Brain microvascular endothelial cell (primary cell): Measurements from ENCODE around the gene ELMO1.

Experiments
- DNase-seq: peaks from one replicate; pipeline ENCODE4 v3.0.0-alpha.2; 2020
- H3K27ac ChIP-seq: fragments of 250-450 bp; sonication (Bioruptor Pico); 2 replicates; pipeline ENCODE4 v1.5.1; 2020; ENCODE audit warnings: mild to moderate bottlenecking, moderate library complexity
- H3K27me3 ChIP-seq: fragments of 250-450 bp; sonication (Bioruptor Pico); replicated peaks from 2 replicates; pipeline ENCODE4 v1.5.1; 2020; ENCODE audit warnings: mild to moderate bottlenecking
- H3K36me3 ChIP-seq: fragments of 250-450 bp; sonication (Bioruptor Pico); replicated peaks from 2 replicates; pipeline ENCODE4 v1.5.1; 2020; ENCODE audit warnings: mild to moderate bottlenecking
- H3K4me3 ChIP-seq: 2 replicates; pipeline ENCODE4 v1.5.1; 2011; ENCODE audit warnings: low read depth, mild to moderate bottlenecking, control low read depth, low read length, moderate library complexity
- in situ Hi-C: cut with HindIII; loops from 2 replicates; pipeline ENCODE4 v1.10.0; 2017; ENCODE audit warnings: low sequenced_read_pairs, low pct_ligation_motif_present
- TF ChIP-seq, protein P1 (sequence below): IDR thresholded peaks from 2 replicates; pipeline ENCODE4 v1.5.1; 2011; ENCODE audit warnings: low read depth, mild to moderate bottlenecking, moderate library complexity, low read length, control low read depth, inconsistent platforms; ENCODE audit errors: missing control alignments

Gene ELMO1

GRCh38 chr7:36994456-36995112 lies 454.1 kb downstream of the ELMO1 start:
- TF ChIP-seq, protein P1, sequence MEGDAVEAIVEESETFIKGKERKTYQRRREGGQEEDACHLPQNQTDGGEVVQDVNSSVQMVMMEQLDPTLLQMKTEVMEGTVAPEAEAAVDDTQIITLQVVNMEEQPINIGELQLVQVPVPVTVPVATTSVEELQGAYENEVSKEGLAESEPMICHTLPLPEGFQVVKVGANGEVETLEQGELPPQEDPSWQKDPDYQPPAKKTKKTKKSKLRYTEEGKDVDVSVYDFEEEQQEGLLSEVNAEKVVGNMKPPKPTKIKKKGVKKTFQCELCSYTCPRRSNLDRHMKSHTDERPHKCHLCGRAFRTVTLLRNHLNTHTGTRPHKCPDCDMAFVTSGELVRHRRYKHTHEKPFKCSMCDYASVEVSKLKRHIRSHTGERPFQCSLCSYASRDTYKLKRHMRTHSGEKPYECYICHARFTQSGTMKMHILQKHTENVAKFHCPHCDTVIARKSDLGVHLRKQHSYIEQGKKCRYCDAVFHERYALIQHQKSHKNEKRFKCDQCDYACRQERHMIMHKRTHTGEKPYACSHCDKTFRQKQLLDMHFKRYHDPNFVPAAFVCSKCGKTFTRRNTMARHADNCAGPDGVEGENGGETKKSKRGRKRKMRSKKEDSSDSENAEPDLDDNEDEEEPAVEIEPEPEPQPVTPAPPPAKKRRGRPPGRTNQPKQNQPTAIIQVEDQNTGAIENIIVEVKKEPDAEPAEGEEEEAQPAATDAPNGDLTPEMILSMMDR: no peak
- DNase-seq: peak; percentile 7
- no peak overlapping the region for H3K4me3 ChIP-seq
- no peak overlapping the region for H3K27ac ChIP-seq
- in situ Hi-C loops: no loop called here
- no peaks in the 10 kb centered on the region for H3K27me3 ChIP-seq
- H3K36me3 ChIP-seq: no peaks in the 10 kb centered on the region

DNA sequence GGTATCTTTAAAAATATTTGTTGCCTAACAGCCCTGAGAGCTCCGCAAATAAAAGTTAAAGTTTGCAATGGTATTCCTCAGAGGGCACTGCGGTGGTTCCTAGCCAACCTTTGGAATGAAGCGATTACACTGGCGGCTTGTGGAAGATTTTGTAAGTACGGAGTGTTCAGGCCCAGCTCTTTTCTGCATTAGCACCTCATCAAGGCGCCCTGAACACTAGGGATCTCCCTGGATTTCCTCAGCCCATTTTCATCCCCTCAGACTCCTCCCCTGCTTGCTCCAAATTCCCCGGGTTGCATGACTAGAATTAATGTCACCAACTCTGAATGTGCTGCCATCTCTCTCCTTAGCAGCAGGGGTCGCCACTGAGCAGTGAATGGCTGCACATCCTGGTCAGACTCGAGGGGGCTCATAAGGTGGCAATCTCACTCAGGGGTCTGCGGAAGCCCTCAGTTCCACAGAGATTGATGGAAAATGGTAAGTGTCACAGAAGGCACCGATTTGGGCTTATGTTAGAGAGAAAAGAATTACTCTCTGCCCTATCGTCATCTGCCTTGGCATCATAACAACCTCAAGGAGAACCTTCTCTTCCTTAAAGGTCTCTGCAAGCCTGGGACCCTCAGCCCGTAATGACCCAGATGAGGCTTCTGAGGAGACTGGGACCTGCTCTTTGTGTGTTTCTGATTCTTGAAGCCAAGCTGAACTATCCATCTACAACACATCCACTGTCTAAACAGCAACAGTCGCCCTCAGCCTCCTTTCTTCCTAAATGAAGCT lies 461.5 kb downstream of the ELMO1 start:
- Histone ChIP-seq H3K27ac (no peak overlapping the region), H3K27me3 (no peaks in the 10 kb centered on the region), H3K4me3 (no peak overlapping the region), H3K36me3 (no peaks in the 10 kb centered on the region)
- in situ Hi-C loops: no loop called here
- TF ChIP-seq, protein P1: peak; percentile 95
- peak; percentile 63 for DNase-seq

DNA sequence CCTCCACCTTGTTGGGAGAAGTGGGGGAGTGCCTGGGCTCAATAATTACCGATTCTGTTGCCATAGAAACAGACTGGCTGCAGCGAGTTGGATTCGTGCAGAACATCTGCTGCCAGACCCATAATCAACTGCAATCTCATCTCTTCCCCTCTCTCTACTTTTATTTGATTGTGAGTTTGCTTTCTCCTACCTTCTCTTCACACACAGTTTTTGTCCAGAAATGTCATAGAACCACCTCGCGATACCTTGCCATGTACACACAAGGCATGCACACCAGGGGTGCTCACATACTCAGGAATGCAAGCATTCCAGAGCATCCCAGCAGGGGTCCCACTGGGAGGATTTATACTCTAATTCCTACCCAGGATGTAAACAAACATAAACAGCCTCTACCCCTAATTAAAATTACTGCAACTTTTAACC lies 462.1 kb downstream of the ELMO1 start:
- no peak for DNase-seq
- Histone ChIP-seq H3K36me3 (no peaks in the 10 kb centered on the region), H3K27me3 (no peaks in the 10 kb centered on the region), H3K4me3 (no peak overlapping the region), H3K27ac (no peak overlapping the region)
- in situ Hi-C loops: no loop called here
- TF ChIP-seq, protein P1: no peak

DNA sequence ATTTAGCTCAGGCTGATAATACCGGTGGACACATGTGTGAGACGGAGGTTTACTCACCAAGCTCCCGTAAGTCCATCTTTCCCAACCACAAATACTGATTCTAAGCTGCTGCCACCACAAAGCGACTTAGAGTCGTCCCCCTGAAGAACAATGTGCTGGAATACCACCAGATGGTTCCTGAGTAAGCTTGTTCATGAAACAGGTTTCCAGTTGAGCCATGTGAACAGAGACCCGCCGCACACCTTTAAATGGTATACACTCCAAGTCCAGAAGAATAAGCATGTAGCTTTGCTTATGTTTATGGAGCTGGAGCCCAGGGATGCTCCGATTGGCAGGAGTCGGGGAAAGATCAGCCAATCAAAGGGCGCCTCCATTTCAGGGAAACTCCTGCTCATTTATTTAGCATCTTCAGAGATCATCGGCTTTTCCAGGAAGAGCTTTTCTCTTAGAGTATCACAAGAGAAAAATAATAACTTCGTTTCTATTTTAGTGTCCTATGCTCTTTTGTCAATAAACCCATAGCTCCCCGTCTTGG lies 462.7 kb downstream of the ELMO1 start:
- no peak overlapping the region for H3K4me3 ChIP-seq

DNA sequence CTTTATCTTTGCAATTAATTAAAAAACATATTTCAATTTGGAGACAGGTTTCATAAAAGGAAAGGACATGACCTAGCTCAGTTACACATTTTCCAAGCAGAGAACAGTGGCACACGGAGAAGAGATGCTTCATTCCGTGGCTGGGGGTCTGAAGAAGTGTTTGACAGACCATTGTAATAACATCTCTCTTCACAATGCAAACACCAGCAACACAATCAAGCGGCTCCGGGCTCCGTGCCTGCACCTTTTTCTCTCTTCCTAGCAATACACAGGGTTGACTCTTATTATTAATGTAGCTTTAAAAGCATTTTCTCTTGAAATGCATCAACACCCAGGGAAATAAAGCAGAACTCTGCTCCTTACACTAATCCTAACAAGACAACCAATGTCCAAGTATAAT lies 463.3 kb downstream of the ELMO1 start:
- no peak overlapping the region for H3K27ac ChIP-seq
- no peaks in the 10 kb centered on the region for H3K36me3 ChIP-seq
- in situ Hi-C loops: no loop called here
- no peak for DNase-seq
- no peaks in the 10 kb centered on the region for H3K27me3 ChIP-seq
- TF ChIP-seq, protein P1: no peak
- H3K4me3 ChIP-seq: no peak overlapping the region

More for the DNA sequence above, 462.7 kb downstream of the ELMO1 start:
- DNase-seq: no peak
- Histone ChIP-seq H3K36me3 (no peaks in the 10 kb centered on the region), H3K27ac (no peak overlapping the region), H3K27me3 (no peaks in the 10 kb centered on the region)
- in situ Hi-C loops: no loop called here
- TF ChIP-seq, protein P1: no peak
